K562 (cell line): ENCODE measurements around the gene OR56A5. TPM values are rescaled to one million over a fixed set of nuclear protein-coding genes. Genes with fewer than 3 reads are reported as not detected.

ENCODE experiments used
- ATAC-seq: fragments of 200-7000 bp; cut with Tn5 transposase; 3 replicates; pipeline ENCODE4 v1.9.1; 2020; ENCODE audit warnings: moderate library complexity
- BruUV-seq: library from RNA; stranded (reverse); fragments of 400-500 nt; replicated peaks from 2 replicates; lab custom pipeline; 2021; lab: Mats Ljungman, UMichigan
- CTCF ChIA-PET: fragments of 300-600 bp; formaldehyde crosslinking; extraction: SDS; loops from one replicate; lab custom pipeline; 2021; ENCODE audit warnings: low intra/inter-chr PET ratio; lab: Yijun Ruan, JAX
- POLR2A ChIA-PET: fragments of 300-600, 350-650 bp; sonication (Branson Sonifier 250); formaldehyde crosslinking; extraction: SDS; loops from one replicate; lab custom pipeline; 2021; ENCODE audit warnings: antibody characterized with exemption, inconsistent platforms; lab: Yijun Ruan, JAX
- DNase-seq, 4 experiments: peaks; one replicate each; pipeline versions ENCODE4 v3.0.0 to v3.0.0-alpha.2; 2011 to 2018; ENCODE audit warnings: low spot score in 3 of 4, mixed read lengths in 3 of 4; ENCODE audit errors: extremely low read depth in 1 of 4
- FAIRE-seq: peaks from 2 replicates; lab custom pipeline; 2011; peaks lifted over from hg19 to GRCh38; lab: Jason Lieb, UNC
- H2AFZ ChIP-seq: 2 replicates; pipeline ENCODE4 v1.6.0; 2011; ENCODE audit warnings: low read depth, low read length, control low read depth, inconsistent platforms
- H3K27ac ChIP-seq: fragments of 200-600 bp; 3 replicates; pipeline ENCODE4 v1.8.0; 2011; ENCODE audit warnings: low read depth, mild to moderate bottlenecking, control low read depth, inconsistent platforms, low read length, moderate library complexity, mixed read lengths; ENCODE audit errors: extremely low read depth
- H3K27me3 ChIP-seq, 2 experiments: fragments of 300-600 bp in 1 of 2; 2 replicates in 1 of 2; 3 replicates in 1 of 2; pipeline versions ENCODE4 v1.6.0 to v1.8.0; 2011; ENCODE audit warnings: inconsistent platforms in 2 of 2, low read length in 2 of 2, mild to moderate bottlenecking in 1 of 2, mixed read lengths in 1 of 2, moderate library complexity in 1 of 2; ENCODE audit not compliant: control insufficient read depth in 2 of 2, insufficient read depth in 2 of 2
- H3K36me3 ChIP-seq: fragments of 300-600 bp; 3 replicates; pipeline ENCODE4 v1.8.0; 2011; ENCODE audit warnings: mild to moderate bottlenecking, low read length, inconsistent platforms; ENCODE audit not compliant: control insufficient read depth, insufficient read depth
- H3K4me1 ChIP-seq, 2 experiments: fragments of 200-600 bp in 1 of 2; replicated peaks in 1 of 2; 2 replicates in 1 of 2; 3 replicates in 1 of 2; pipeline versions ENCODE4 v1.5.1 to v1.8.0; 2011; ENCODE audit warnings: inconsistent platforms in 2 of 2, low read length in 2 of 2, mild to moderate bottlenecking in 1 of 2, mixed read lengths in 1 of 2, moderate library complexity in 1 of 2; ENCODE audit not compliant: control insufficient read depth in 2 of 2, insufficient read depth in 2 of 2
- H3K4me2 ChIP-seq: 2 replicates; pipeline ENCODE4 v1.6.1; 2011; ENCODE audit warnings: low read length, control low read depth, inconsistent platforms, mixed read lengths; ENCODE audit not compliant: insufficient read depth
- H3K4me3 ChIP-seq: fragments of 200-600 bp; sonication (generic), shearing (Covaris generic); 2 replicates; pipeline ENCODE4 v1.5.1; 2016; ENCODE audit warnings: control low read depth, inconsistent platforms
- H3K79me2 ChIP-seq: fragments of 200-600 bp; 3 replicates; pipeline ENCODE4 v1.8.0; 2011; ENCODE audit warnings: low read length, inconsistent platforms; ENCODE audit not compliant: control insufficient read depth, insufficient read depth
- H3K9ac ChIP-seq, 2 experiments: 2 replicates each; pipeline versions ENCODE4 v1.6.0 to v1.6.1; 2011; ENCODE audit warnings: low read depth in 2 of 2, low read length in 2 of 2, control low read depth in 1 of 2, inconsistent platforms in 1 of 2, mild to moderate bottlenecking in 1 of 2, mixed read lengths in 1 of 2; ENCODE audit not compliant: insufficient read depth in 1 of 2
- H3K9me1 ChIP-seq: one replicate; pipeline ENCODE4 v1.6.0; 2011; ENCODE audit warnings: inconsistent platforms, mild to moderate bottlenecking, low read length, moderate library complexity; ENCODE audit not compliant: control insufficient read depth, insufficient read depth
- H3K9me3 ChIP-seq: replicated peaks from 2 replicates; pipeline ENCODE4 v1.5.1; 2011; ENCODE audit warnings: low read depth, low read length, inconsistent platforms; ENCODE audit not compliant: control insufficient read depth, insufficient read depth
- H4K20me1 ChIP-seq: replicated peaks from 2 replicates; pipeline ENCODE4 v1.6.1; 2011; ENCODE audit warnings: low read length, inconsistent platforms, mixed read lengths; ENCODE audit not compliant: control insufficient read depth, insufficient read depth
- AFF1 ChIP-seq, 2 experiments: fragments of 450-650 bp; IDR thresholded peaks; 2 replicates each; pipeline ENCODE4 v1.6.1; 2018; ENCODE audit warnings: mild to moderate bottlenecking in 2 of 2, low read depth in 1 of 2; ENCODE audit not compliant: partially characterized antibody in 2 of 2
- NR2F6 ChIP-seq: fragments of 450-650 bp; formaldehyde crosslinking; IDR thresholded peaks from 2 replicates; pipeline ENCODE4 v1.4.0; 2020; ENCODE audit warnings: mild to moderate bottlenecking
- WGBS: fragments of 100-300 bp; shearing (Covaris generic); methylation state at CpG from one replicate; pipeline ENCODE4 v1.1.6; 2016; ENCODE audit warnings: low coverage, mixed read lengths; ENCODE audit not compliant: insufficient coverage; ENCODE audit errors: missing lambda C conversion rate; 5-methylcytosine and 5-hydroxymethylcytosine counted together
- in situ Hi-C: fragments of 300-500 bp; cut with MboI; formaldehyde crosslinking; loops from 4 replicates; pipeline ENCODE4 v1.15.0; 2018; ENCODE audit warnings: inconsistent platforms, mixed read lengths
- intact Hi-C: fragments of 100-400 bp; cut with micrococcal nuclease; formaldehyde crosslinking; loops from 2 replicates; pipeline ENCODE4 v1.14.2; 2022
- polyA plus RNA-seq, 8 experiments: library from polyadenylated mRNA; depleted of rRNA in 4 of 8; stranded (reverse) in 5 of 8; unstranded in 3 of 8; fragments of >200 nt; fragmentation: Nextera tagmentation in 2 of 8; fragmentation: Illumina TruSeq in 1 of 8; extraction: Ambion mirVana in 2 of 8; extraction: Trizol in 1 of 8; gene quantifications; 2 replicates each; pipeline versions ENCODE4 v1.2.1 to v1.2.3, GENCODE V29; 2011 to 2014; ENCODE audit warnings: inconsistent platforms in 1 of 8, missing spikeins in 1 of 8
- total RNA-seq, 7 experiments: library from RNA; depleted of rRNA in 6 of 7; stranded (reverse); fragments of >200 nt in 6 of 7; fragmentation: Illumina TruSeq in 2 of 7; extraction: Trizol in 2 of 7; gene quantifications; 2 replicates each; pipeline versions ENCODE4 v1.2.1 to v1.2.3, GENCODE V29; 2011 to 2021; ENCODE audit warnings: low replicate concordance in 1 of 7

The OR56A5 gene
- total and polyA plus RNA-seq, 9 of the 15 experiments (the other 6 are each of a cell fraction or from before 2014, with no cell fraction given), result not detected

GRCh38 chr11:5986885-5987284 is 18.6 kb upstream of the OR56A5 start, which contains the start of gene OR52L1:
TSS of gene OR52L1 (minus strand) at chr11:5986985. CDS start at chr11:5986930, 55 bp downstream.
- ATAC-seq (no peak), DNase-seq (no peak), FAIRE-seq (no peak)
- Histone ChIP-seq H4K20me1 (no peaks in the 10 kb centered on the region), H3K4me3 (no peak within 1 kb of the TSS), H3K27ac (no peak within 1 kb of the TSS), H3K79me2 (no peaks in the 10 kb centered on the region), H3K27me3 (peaks cover 0 to 6% of the 10 kb centered on the region in 2 experiments; a peak in 1 of 5 replicates), H3K4me2 (no peak within 1 kb of the TSS), H3K9me3 (no peaks in the 10 kb centered on the region), H3K36me3 (no peaks in the 10 kb centered on the region), H3K9ac (no peak within 1 kb of the TSS), H2AFZ (no peak within 1 kb of the TSS), H3K9me1 (no peaks in the 10 kb centered on the region), H3K4me1 (no peaks in the 10 kb centered on the region)
- CTCF ChIA-PET, result no interaction called here
- BruUV-seq, result no TSS peak
- TF ChIP-seq NR2F6 (no peak), AFF1 (IDR thresholded peaks at IDR 0.05; ENCODE audit: low read depth in 1 of 2, partially characterized antibody in 2 of 2) (no peak)
- in situ Hi-C loops, result no loop called here
- POLR2A ChIA-PET, result no interaction called here
- intact Hi-C loops, result no loop called here
- WGBS, result 0% methylated on average over 1 of the region's 1 CpG
